HL-60 (cell line): Measurements from ENCODE around the gene AQP6.

Source experiments
- CTCF ChIP-seq: IDR thresholded peaks from one replicate; pipeline ENCODE4 v1.5.1; 2011; ENCODE audit warnings: low read length, control low read depth, inconsistent platforms; ENCODE audit not compliant: insufficient read depth
- POLR2AphosphoS5 ChIP-seq: IDR thresholded peaks from 2 replicates; pipeline ENCODE4 v1.6.1; 2012; ENCODE audit warnings: low read depth

GRCh38 chr12:49975318-49975761, 2.6 kb downstream of the AQP6 start:
- TF ChIP-seq CTCF (no peak), POLR2AphosphoS5 (no peak)
